ENCODE data around the gene TMEM225B.

DNA sequence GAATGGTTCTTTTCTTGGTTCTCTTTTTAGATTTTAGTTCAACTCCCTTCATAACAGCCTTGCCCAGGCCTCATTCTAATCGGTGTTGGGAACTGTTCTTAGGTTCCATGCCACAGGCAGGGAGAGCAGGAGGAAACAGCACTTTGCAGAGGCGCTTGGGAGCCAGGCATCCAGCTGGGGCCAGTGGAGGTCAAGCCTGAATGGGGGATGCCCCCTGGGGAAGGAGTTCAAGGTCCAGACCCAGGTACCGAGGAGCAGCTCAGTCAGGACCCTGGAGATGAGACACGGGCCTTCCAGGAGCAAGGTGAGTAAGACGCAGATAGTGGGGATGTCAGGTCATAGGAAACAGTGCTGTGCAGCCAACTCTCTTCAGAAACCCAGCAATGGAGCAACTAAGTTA, 23.2 kb downstream of the TMEM225B start:
- TF ChIP-seq, protein P1, sequence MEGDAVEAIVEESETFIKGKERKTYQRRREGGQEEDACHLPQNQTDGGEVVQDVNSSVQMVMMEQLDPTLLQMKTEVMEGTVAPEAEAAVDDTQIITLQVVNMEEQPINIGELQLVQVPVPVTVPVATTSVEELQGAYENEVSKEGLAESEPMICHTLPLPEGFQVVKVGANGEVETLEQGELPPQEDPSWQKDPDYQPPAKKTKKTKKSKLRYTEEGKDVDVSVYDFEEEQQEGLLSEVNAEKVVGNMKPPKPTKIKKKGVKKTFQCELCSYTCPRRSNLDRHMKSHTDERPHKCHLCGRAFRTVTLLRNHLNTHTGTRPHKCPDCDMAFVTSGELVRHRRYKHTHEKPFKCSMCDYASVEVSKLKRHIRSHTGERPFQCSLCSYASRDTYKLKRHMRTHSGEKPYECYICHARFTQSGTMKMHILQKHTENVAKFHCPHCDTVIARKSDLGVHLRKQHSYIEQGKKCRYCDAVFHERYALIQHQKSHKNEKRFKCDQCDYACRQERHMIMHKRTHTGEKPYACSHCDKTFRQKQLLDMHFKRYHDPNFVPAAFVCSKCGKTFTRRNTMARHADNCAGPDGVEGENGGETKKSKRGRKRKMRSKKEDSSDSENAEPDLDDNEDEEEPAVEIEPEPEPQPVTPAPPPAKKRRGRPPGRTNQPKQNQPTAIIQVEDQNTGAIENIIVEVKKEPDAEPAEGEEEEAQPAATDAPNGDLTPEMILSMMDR (IDR thresholded peaks at IDR 0.05 in 8 of 11, conservative IDR thresholded peaks at IDR 0.05 in 3 of 11) = no peak
- TF ChIP-seq POLR2A (IDR thresholded peaks at IDR 0.05) (no peak), POLR2AphosphoS5 (IDR thresholded peaks at IDR 0.05) (no peak)

Data from spleen (tissue), 7 donors.